H9 (cell line): ENCODE results near the gene ERFL. TPM values are rescaled to one million over a fixed set of nuclear protein-coding genes. Genes with fewer than 3 reads are reported as not detected.

Source experiments
- DNase-seq: peaks from one replicate; pipeline ENCODE4 v3.0.0-alpha.2; 2017
- H2AFZ ChIP-seq: one replicate; pipeline ENCODE4 v1.6.1; 2013; ENCODE audit warnings: mild to moderate bottlenecking, low read length, control low read depth, moderate library complexity
- H2AK5ac ChIP-seq: 2 replicates; pipeline ENCODE4 v1.6.1; 2013; ENCODE audit warnings: low read length, control low read depth, mixed read lengths; ENCODE audit not compliant: insufficient read length
- H2BK120ac ChIP-seq: one replicate; pipeline ENCODE4 v1.6.1; 2013; ENCODE audit warnings: low read depth, mild to moderate bottlenecking, low read length, control low read depth, inconsistent platforms; ENCODE audit not compliant: poor library complexity, severe bottlenecking
- H2BK12ac ChIP-seq: 2 replicates; pipeline ENCODE4 v1.6.1; 2013; ENCODE audit warnings: low read length, control low read depth, mixed read lengths, low read depth; ENCODE audit not compliant: insufficient read length
- H2BK15ac ChIP-seq: 2 replicates; pipeline ENCODE4 v1.6.1; 2013; ENCODE audit warnings: low read depth, low read length, control low read depth
- H2BK20ac ChIP-seq: one replicate; pipeline ENCODE4 v1.6.1; 2013; ENCODE audit warnings: low read depth, mild to moderate bottlenecking, low read length, control low read depth, inconsistent platforms; ENCODE audit not compliant: poor library complexity, severe bottlenecking
- H2BK5ac ChIP-seq: 2 replicates; pipeline ENCODE4 v1.6.1; 2013; ENCODE audit warnings: low read length, control low read depth, mixed read lengths; ENCODE audit not compliant: insufficient read length
- H3K14ac ChIP-seq: 2 replicates; pipeline ENCODE4 v1.6.1; 2013; ENCODE audit warnings: low read length, control low read depth; ENCODE audit not compliant: insufficient read depth
- H3K18ac ChIP-seq: 2 replicates; pipeline ENCODE4 v1.6.1; 2013; ENCODE audit warnings: low read depth, mild to moderate bottlenecking, mixed read lengths, low read length, control low read depth; ENCODE audit not compliant: insufficient read length
- H3K23ac ChIP-seq: 2 replicates; pipeline ENCODE4 v1.6.1; 2013; ENCODE audit warnings: low read length, control low read depth, mixed read lengths, low read depth; ENCODE audit not compliant: insufficient read length
- H3K23me2 ChIP-seq: 2 replicates; pipeline ENCODE4 v1.6.1; 2013; ENCODE audit warnings: low read depth, mild to moderate bottlenecking, mixed read lengths, low read length, control low read depth; ENCODE audit not compliant: insufficient read length, poor library complexity, severe bottlenecking
- H3K27ac ChIP-seq: 2 replicates; pipeline ENCODE4 v1.5.1; 2013; ENCODE audit warnings: low read length, control low read depth, mixed read lengths, low read depth; ENCODE audit not compliant: insufficient read length
- H3K27me3 ChIP-seq: 2 replicates; pipeline ENCODE4 v1.6.1; 2013; ENCODE audit warnings: low read length, control low read depth, inconsistent platforms; ENCODE audit not compliant: insufficient read depth
- H3K4ac ChIP-seq: 2 replicates; pipeline ENCODE4 v1.6.1; 2013; ENCODE audit warnings: low read depth, mild to moderate bottlenecking, control low read depth, inconsistent platforms, low read length, moderate library complexity
- H3K4me1 ChIP-seq: 2 replicates; pipeline ENCODE4 v1.6.1; 2013; ENCODE audit warnings: low read length, control low read depth, inconsistent platforms; ENCODE audit not compliant: insufficient read depth
- H3K4me2 ChIP-seq: 2 replicates; pipeline ENCODE4 v1.6.1; 2013; ENCODE audit warnings: low read length, control low read depth, mixed read lengths; ENCODE audit not compliant: insufficient read length, insufficient read depth
- H3K56ac ChIP-seq: 2 replicates; pipeline ENCODE4 v1.6.1; 2013; ENCODE audit warnings: low read depth, mild to moderate bottlenecking, mixed read lengths, low read length, control low read depth; ENCODE audit not compliant: insufficient read length
- H3K79me1 ChIP-seq: 2 replicates; pipeline ENCODE4 v1.6.1; 2013; ENCODE audit warnings: low read depth, mild to moderate bottlenecking, moderate library complexity, low read length, control low read depth, inconsistent platforms; ENCODE audit not compliant: insufficient read depth, poor library complexity, severe bottlenecking
- H3K79me2 ChIP-seq: 2 replicates; pipeline ENCODE4 v1.6.1; 2013; ENCODE audit warnings: low read length, control low read depth, inconsistent platforms; ENCODE audit not compliant: insufficient read depth
- H3K9ac ChIP-seq: 2 replicates; pipeline ENCODE4 v1.6.1; 2013; ENCODE audit warnings: low read length, control low read depth, mixed read lengths; ENCODE audit not compliant: insufficient read length; ENCODE audit errors: extremely low read depth
- H3K9me3 ChIP-seq: one replicate; pipeline ENCODE4 v1.6.1; 2013; ENCODE audit warnings: low read depth, low read length, inconsistent platforms; ENCODE audit not compliant: control insufficient read depth
- H3T11ph ChIP-seq: one replicate; pipeline ENCODE4 v1.6.1; 2013; ENCODE audit warnings: mild to moderate bottlenecking, low read length, control low read depth, inconsistent platforms
- H4K20me1 ChIP-seq: one replicate; pipeline ENCODE4 v1.6.1; 2013; ENCODE audit not compliant: control insufficient read depth, insufficient read length, insufficient read depth
- H4K5ac ChIP-seq: 2 replicates; pipeline ENCODE4 v1.6.1; 2013; ENCODE audit warnings: low read depth, mild to moderate bottlenecking, mixed read lengths, low read length, control low read depth; ENCODE audit not compliant: insufficient read length
- H4K8ac ChIP-seq: replicated peaks from 2 replicates; pipeline ENCODE4 v1.6.1; 2013; ENCODE audit warnings: low read length, control low read depth, mixed read lengths, low read depth; ENCODE audit not compliant: insufficient read length
- H4K91ac ChIP-seq: 2 replicates; pipeline ENCODE4 v1.6.1; 2013; ENCODE audit warnings: low read depth, mild to moderate bottlenecking, moderate library complexity, mixed read lengths, low read length, control low read depth; ENCODE audit not compliant: insufficient read length
- H3K27ac Mint-ChIP-seq, 3 experiments: 2 replicates in 2 of 3; 3 replicates in 1 of 3; pipeline ENCODE4 v1.8.0; 2020 to 2021; ENCODE audit warnings: mixed read lengths in 3 of 3, mild to moderate bottlenecking in 1 of 3, moderate library complexity in 1 of 3
- H3K27me3 Mint-ChIP-seq: 2 replicates; pipeline ENCODE4 v1.8.0; 2021; ENCODE audit warnings: low read depth, mild to moderate bottlenecking, moderate library complexity, mixed read lengths
- H3K36me3 Mint-ChIP-seq, 3 experiments: 2 replicates in 2 of 3; 3 replicates in 1 of 3; pipeline ENCODE4 v1.8.0; 2020 to 2021; ENCODE audit warnings: low read depth in 3 of 3, mixed read lengths in 3 of 3; ENCODE audit not compliant: insufficient read depth in 1 of 3
- H3K4me1 Mint-ChIP-seq, 2 experiments: 2 replicates each; pipeline ENCODE4 v1.8.0; 2020; ENCODE audit warnings: mixed read lengths in 2 of 2
- H3K4me3 Mint-ChIP-seq, 2 experiments: 2 replicates in 1 of 2; 3 replicates in 1 of 2; pipeline ENCODE4 v1.8.0; 2020 to 2021; ENCODE audit warnings: mild to moderate bottlenecking in 2 of 2, mixed read lengths in 2 of 2, moderate library complexity in 1 of 2
- H3K9me3 Mint-ChIP-seq, 2 experiments: 2 replicates in 1 of 2; 3 replicates in 1 of 2; pipeline ENCODE4 v1.8.0; 2020; ENCODE audit warnings: mild to moderate bottlenecking in 2 of 2, mixed read lengths in 2 of 2, moderate library complexity in 1 of 2
- CTCF ChIP-seq: fragments of 200-600 bp; sonication (generic); conservative IDR thresholded peaks from 3 replicates; pipeline ENCODE4 v1.8.0; 2021; ENCODE audit warnings: antibody characterized with exemption, mild to moderate bottlenecking
- WGBS: extraction: QIAGEN DNeasy Blood & Tissue Kit; methylation state at CpG from one replicate; pipeline ENCODE4 v1.1.7; 2013; ENCODE audit warnings: missing lambda C conversion rate, low lambda C conversion rate, mixed read lengths; ENCODE audit not compliant: insufficient read length; ENCODE audit errors: extremely low coverage; 5-methylcytosine and 5-hydroxymethylcytosine counted together
- total RNA-seq: library from RNA; stranded (reverse); gene quantifications from 2 replicates; pipeline ENCODE4 v1.2.1, GENCODE V29; 2021

The ERFL gene
- total RNA-seq, 1 experiment from 2014 or later, result 0.22 TPM

DNA sequence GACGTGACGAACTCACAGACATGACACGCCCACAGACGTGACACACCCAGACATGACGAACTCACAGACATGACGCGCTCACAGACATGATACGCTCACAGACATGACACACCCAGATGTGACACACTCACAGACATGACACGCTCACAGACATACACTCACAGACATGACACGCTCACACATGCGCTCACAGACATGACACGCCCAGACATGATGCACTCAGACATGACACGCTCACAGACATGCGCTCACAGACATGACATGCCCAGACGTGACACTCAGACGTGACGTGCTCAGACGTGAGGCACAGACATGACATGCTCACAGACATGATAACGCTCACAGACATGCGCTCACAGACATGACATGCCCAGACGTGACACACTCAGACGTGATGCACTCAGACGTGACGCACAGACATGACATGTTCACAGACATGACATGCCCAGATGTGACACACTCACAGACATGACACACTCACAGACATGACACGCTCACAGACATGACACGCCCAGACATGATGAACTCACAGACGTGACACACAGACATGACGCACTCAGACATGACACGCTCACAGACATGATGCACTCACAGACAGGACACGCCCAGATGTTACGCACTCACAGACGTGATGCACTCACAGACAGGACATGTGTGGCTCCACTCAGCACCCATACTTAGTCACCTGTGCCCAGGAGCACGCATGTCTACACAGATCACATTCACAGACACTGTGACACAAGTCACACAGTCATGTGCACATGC is 8.1 kb downstream of the ERFL start:
- Histone ChIP-seq H3K23me2 (no peaks in the 10 kb centered on the region), H3K56ac (no peak overlapping the region), H2BK15ac (no peak overlapping the region), H2AK5ac (no peak overlapping the region), H3K27me3 (peaks cover 92% of the 10 kb centered on the region), H3K9me3 (no peaks in the 10 kb centered on the region), H3K4ac (no peak overlapping the region), H2AFZ (no peak overlapping the region), H2BK12ac (no peak overlapping the region), H3T11ph (no peak overlapping the region), H3K9ac (no peak overlapping the region), H3K27ac (no peak overlapping the region), H4K5ac (no peak overlapping the region), H3K4me1 (no peaks in the 10 kb centered on the region; the same call in 1 of the 2 replicates), H4K8ac (no peak overlapping the region), H2BK120ac (no peak overlapping the region), H2BK5ac (no peak overlapping the region), H3K79me2 (no peaks in the 10 kb centered on the region), H3K18ac (no peak overlapping the region), H4K91ac (no peak overlapping the region), H3K4me2 (no peak overlapping the region), H2BK20ac (no peak overlapping the region), H4K20me1 (peaks cover 5% of the 10 kb centered on the region), H3K14ac (no peak overlapping the region), H3K23ac (no peak overlapping the region), H3K79me1 (no peaks in the 10 kb centered on the region)
- Mint-ChIP-seq H3K4me3 (no peak overlapping the region), H3K27ac (no peak overlapping the region), H3K9me3 (no peaks in the 10 kb centered on the region; a peak in 2 of 5 replicates), H3K4me1 (peaks cover 0 to 14% of the 10 kb centered on the region in 2 experiments; a peak in 2 of 4 replicates), H3K27me3 (peaks cover 16% of the 10 kb centered on the region), H3K36me3 (no peaks in the 10 kb centered on the region)
- WGBS, result no CpG with 5 or more reads among the region's 33 CpGs
- no peak for DNase-seq
- no peak for TF ChIP-seq CTCF
